Measurements from ENCODE around the gene HEATR5A. TPM values are rescaled to one million over a fixed set of nuclear protein-coding genes. Genes with fewer than 3 reads are reported as not detected.

The HEATR5A gene
- polyA plus RNA-seq, 1 donor (not counting 4 experiments of a cell fraction or from before 2014, with no cell fraction given) = 16.7 TPM

GRCh38 chr14:31377433-31377832, 42.9 kb downstream of the HEATR5A start:
- Histone ChIP-seq H3K4me3 (ENCODE audit: control insufficient read depth in 2 of 3, extremely low read depth in 1 of 3, insufficient read depth in 2 of 3, low read depth in 1 of 3, low read length in 3 of 3) (no peak overlapping the region), H3K27me3 (ENCODE audit: control insufficient read depth, extremely low read depth, insufficient read depth, low read length) (no peaks in the 10 kb centered on the region), H3K9ac (ENCODE audit: control insufficient read depth, extremely low read depth, insufficient read depth, low read length) (no peak overlapping the region), H4K20me1 (ENCODE audit: control insufficient read depth, extremely low read depth, insufficient read depth, low read length) (no peaks in the 10 kb centered on the region), H3K79me2 (ENCODE audit: control insufficient read depth, insufficient read depth, low read length) (no peaks in the 10 kb centered on the region), H2AFZ (ENCODE audit: control insufficient read depth, low read length) (no peak overlapping the region), H3K36me3 (ENCODE audit: control insufficient read depth in 2 of 2, extremely low read depth in 1 of 2, insufficient read depth in 2 of 2, low read length in 2 of 2) (peaks cover 0 to 4% of the 10 kb centered on the region in 2 experiments), H3K9me3 (ENCODE audit: control insufficient read depth, low read depth, low read length) (no peaks in the 10 kb centered on the region), H3K4me1 (ENCODE audit: control insufficient read depth, extremely low read depth, insufficient read depth, low read length) (no peaks in the 10 kb centered on the region), H3K27ac (ENCODE audit: control insufficient read depth, insufficient read depth, low read length) (no peak overlapping the region), H3K4me2 (ENCODE audit: control insufficient read depth, extremely low read depth, insufficient read depth, low read depth, low read length) (no peak overlapping the region), H3K9me1 (ENCODE audit: control insufficient read depth, extremely low read depth, insufficient read depth, low read length) (no peaks in the 10 kb centered on the region)
- DNase-seq (ENCODE audit: low read depth, low spot score) (no peak), FAIRE-seq (no peak)
- no peak for TF ChIP-seq CTCF (optimal IDR thresholded peaks at IDR 0.05 in 1 of 3, IDR thresholded peaks at IDR 0.05 in 1 of 3, conservative IDR thresholded peaks at IDR 0.05 in 1 of 3; ENCODE audit: extremely low read depth in 1 of 3, insufficient read depth in 2 of 3, low read length in 3 of 3)
- no peak for TF ChIP-seq EZH2 (IDR thresholded peaks at IDR 0.05; ENCODE audit: low read length)
- dilution Hi-C loops (cut with MboI; ENCODE audit: extremely low pct_ligation_motif_present, low sequenced_read_pairs) = no loop called here

- no peak for FAIRE-seq
- no peaks in the 10 kb centered on the region for H3K79me2 ChIP-seq (ENCODE audit: control insufficient read depth, insufficient read depth, low read length)
- H2AFZ ChIP-seq (ENCODE audit: control insufficient read depth, low read length) = no peak overlapping the region
- no peak overlapping the region for H3K9ac ChIP-seq (ENCODE audit: control insufficient read depth, extremely low read depth, insufficient read depth, low read length)
- DNase-seq (ENCODE audit: low read depth, low spot score) = no peak
- H4K20me1 ChIP-seq (ENCODE audit: control insufficient read depth, extremely low read depth, insufficient read depth, low read length) = no peaks in the 10 kb centered on the region
- peaks cover 0 to 5% of the 10 kb centered on the region in 2 experiments for H3K36me3 ChIP-seq (ENCODE audit: control insufficient read depth in 2 of 2, extremely low read depth in 1 of 2, insufficient read depth in 2 of 2, low read length in 2 of 2)
- H3K4me3 ChIP-seq (ENCODE audit: control insufficient read depth in 2 of 3, extremely low read depth in 1 of 3, insufficient read depth in 2 of 3, low read depth in 1 of 3, low read length in 3 of 3) = no peak overlapping the region
- H3K4me1 ChIP-seq (ENCODE audit: control insufficient read depth, extremely low read depth, insufficient read depth, low read length) = no peaks in the 10 kb centered on the region
- dilution Hi-C loops (cut with MboI; ENCODE audit: extremely low pct_ligation_motif_present, low sequenced_read_pairs) = no loop called here
- no peak overlapping the region for H3K4me2 ChIP-seq (ENCODE audit: control insufficient read depth, extremely low read depth, insufficient read depth, low read depth, low read length)
- H3K9me3 ChIP-seq (ENCODE audit: control insufficient read depth, low read depth, low read length) = no peaks in the 10 kb centered on the region
- no peak overlapping the region for H3K27ac ChIP-seq (ENCODE audit: control insufficient read depth, insufficient read depth, low read length)
- no peaks in the 10 kb centered on the region for H3K27me3 ChIP-seq (ENCODE audit: control insufficient read depth, extremely low read depth, insufficient read depth, low read length)
- no peaks in the 10 kb centered on the region for H3K9me1 ChIP-seq (ENCODE audit: control insufficient read depth, extremely low read depth, insufficient read depth, low read length)
- TF ChIP-seq EZH2 (IDR thresholded peaks at IDR 0.05; ENCODE audit: low read length) (no peak), CTCF (optimal IDR thresholded peaks at IDR 0.05 in 1 of 3, IDR thresholded peaks at IDR 0.05 in 1 of 3, conservative IDR thresholded peaks at IDR 0.05 in 1 of 3; ENCODE audit: extremely low read depth in 1 of 3, insufficient read depth in 2 of 3, low read length in 3 of 3) (no peak)
These were observed 48.7 kb downstream of the HEATR5A start for GRCh38 chr14:31371646-31372045.

All from keratinocyte (primary cell).